Gastrocnemius medialis (tissue), 4 donors: ENCODE results near the gene UBN2. TPM values are rescaled to one million over a fixed set of nuclear protein-coding genes. Genes with fewer than 3 reads are reported as not detected.

Source experiments
- ATAC-seq, 2 donors: fragments of 150-250 bp; one replicate each; pipeline ENCODE4 v1.9.1; 2016
- DNase-seq, 2 donors: peaks; one replicate each; pipeline ENCODE4 v3.0.0-alpha.2; 2019
- H3K27ac ChIP-seq, 4 donors: fragments of 200-600 bp; sonication (generic); 1 replicate in 1 of 4; 2 replicates in 3 of 4; pipeline ENCODE4 v1.5.1; 2016 to 2018; ENCODE audit warnings: mild to moderate bottlenecking in 2 of 4, moderate library complexity in 1 of 4
- H3K27me3 ChIP-seq, 3 donors: fragments of 200-600 bp; sonication (generic) in 2 of 3; 1 replicate in 1 of 3; 2 replicates in 2 of 3; pipeline versions ENCODE4 v1.5.1 to v1.6.0; 2016 to 2019; ENCODE audit warnings: mild to moderate bottlenecking in 1 of 3, moderate library complexity in 1 of 3
- H3K36me3 ChIP-seq, 2 donors: fragments of 200-600 bp; sonication (generic) in 1 of 2; one replicate each; pipeline ENCODE4 v1.5.1; 2017 to 2018
- H3K4me1 ChIP-seq, 2 donors: fragments of 200-600 bp; sonication (generic) in 1 of 2; one replicate each; pipeline ENCODE4 v1.5.1; 2016 to 2017; ENCODE audit warnings: mild to moderate bottlenecking in 2 of 2
- H3K4me3 ChIP-seq, 4 donors: fragments of 200-600 bp; sonication (generic) in 3 of 4; 1 replicate in 1 of 4; 2 replicates in 3 of 4; pipeline ENCODE4 v1.5.1; 2016 to 2019; ENCODE audit warnings: mild to moderate bottlenecking in 2 of 4
- H3K9me3 ChIP-seq, 3 donors: fragments of 200-600 bp; sonication (generic) in 2 of 3; 1 replicate in 1 of 3; 2 replicates in 2 of 3; pipeline ENCODE4 v1.5.1; 2016 to 2019
- POLR2A ChIP-seq, 2 donors: fragments of 450-650 bp; IDR thresholded peaks; one replicate each; pipeline ENCODE4 v1.6.1; 2017; ENCODE audit warnings: antibody characterized with exemption in 2 of 2, mild to moderate bottlenecking in 2 of 2, moderate library complexity in 2 of 2
- in situ Hi-C, 4 donors: fragments of 200-750 bp; cut with MboI; loops; one replicate each; pipeline versions ENCODE4 v1.15.0 to v1.8.0; 2017; ENCODE audit warnings: low sequenced_read_pairs in 4 of 4
- intact Hi-C: fragments of 100-400 bp; cut with DNase I; formaldehyde crosslinking; loops from one replicate; pipeline ENCODE4 v1.15.1; 2023; ENCODE audit warnings: low total_unique reads
- total RNA-seq, 4 donors: library from RNA; depleted of rRNA; stranded (reverse); fragments of >200 nt; gene quantifications; one replicate each; pipeline versions ENCODE4 v1.1.0 to v1.2.3, GENCODE V29; 2016
- TF ChIP-seq, protein P1 (sequence below), 5 experiments: fragments of 450-650 bp in 3 of 5; fragments of 200-600 bp in 2 of 5; sonication (generic) in 2 of 5; IDR thresholded peaks in 4 of 5; conservative IDR thresholded peaks in 1 of 5; 1 replicate in 4 of 5; 2 replicates in 1 of 5; pipeline ENCODE4 v1.5.1; 2016 to 2019; ENCODE audit warnings: antibody characterized with exemption in 5 of 5, mild to moderate bottlenecking in 3 of 5, moderate library complexity in 3 of 5

The UBN2 gene
- total RNA-seq, 4 donors from 2014 or later = 12.0 to 24.8 (median 17.2) TPM

DNA sequence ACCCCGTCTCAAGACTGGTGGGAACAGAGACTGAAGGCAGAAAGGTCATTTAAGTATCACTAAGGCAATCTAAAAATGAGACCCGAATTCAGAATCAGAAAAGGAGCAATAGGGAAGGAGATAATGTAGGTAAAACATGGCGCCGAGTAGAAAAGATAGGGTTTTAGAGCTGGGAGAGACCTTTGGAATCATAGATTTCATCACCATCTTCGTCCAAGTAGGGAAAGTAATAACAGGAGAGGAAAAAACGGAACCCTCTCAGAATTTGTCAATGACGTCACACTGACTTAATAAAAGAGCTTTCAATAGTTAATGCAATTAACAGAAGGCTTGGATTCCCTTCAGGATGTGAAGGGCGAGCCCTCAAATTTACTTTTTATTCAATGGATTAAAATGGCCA, 1.0 kb upstream of the UBN2 start:
- in situ Hi-C loops = loop anchor here in 1 of 4 donors (25.0 kb wide), 1 partner anchor 507 kb away; no protein-coding TSS in a partner anchor
- peaks cover 28 to 33% of the 10 kb centered on the region in 2 donors for H3K4me1 ChIP-seq
- DNase-seq (no peak), ATAC-seq (no peak)
- intact Hi-C loops = loop anchor here (2.0 to 5.0 kb wide), 2 partner anchors 97 to 127 kb away; partner anchors contain the start of gene LUC7L2
- H3K27me3 ChIP-seq = no peaks in the 10 kb centered on the region
- no peaks in the 10 kb centered on the region for H3K9me3 ChIP-seq
- H3K27ac ChIP-seq = peak overlapping the region; percentile 88 to 99 (median 96)
- no peak for TF ChIP-seq POLR2A (IDR thresholded peaks at IDR 0.05)
- TF ChIP-seq, protein P1, sequence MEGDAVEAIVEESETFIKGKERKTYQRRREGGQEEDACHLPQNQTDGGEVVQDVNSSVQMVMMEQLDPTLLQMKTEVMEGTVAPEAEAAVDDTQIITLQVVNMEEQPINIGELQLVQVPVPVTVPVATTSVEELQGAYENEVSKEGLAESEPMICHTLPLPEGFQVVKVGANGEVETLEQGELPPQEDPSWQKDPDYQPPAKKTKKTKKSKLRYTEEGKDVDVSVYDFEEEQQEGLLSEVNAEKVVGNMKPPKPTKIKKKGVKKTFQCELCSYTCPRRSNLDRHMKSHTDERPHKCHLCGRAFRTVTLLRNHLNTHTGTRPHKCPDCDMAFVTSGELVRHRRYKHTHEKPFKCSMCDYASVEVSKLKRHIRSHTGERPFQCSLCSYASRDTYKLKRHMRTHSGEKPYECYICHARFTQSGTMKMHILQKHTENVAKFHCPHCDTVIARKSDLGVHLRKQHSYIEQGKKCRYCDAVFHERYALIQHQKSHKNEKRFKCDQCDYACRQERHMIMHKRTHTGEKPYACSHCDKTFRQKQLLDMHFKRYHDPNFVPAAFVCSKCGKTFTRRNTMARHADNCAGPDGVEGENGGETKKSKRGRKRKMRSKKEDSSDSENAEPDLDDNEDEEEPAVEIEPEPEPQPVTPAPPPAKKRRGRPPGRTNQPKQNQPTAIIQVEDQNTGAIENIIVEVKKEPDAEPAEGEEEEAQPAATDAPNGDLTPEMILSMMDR (IDR thresholded peaks at IDR 0.05 in 4 of 5, conservative IDR thresholded peaks at IDR 0.05 in 1 of 5) = no peak
- peak overlapping the region; percentile 83 to 99 (median 92) for H3K4me3 ChIP-seq
- H3K36me3 ChIP-seq = no peaks in the 10 kb centered on the region

DNA sequence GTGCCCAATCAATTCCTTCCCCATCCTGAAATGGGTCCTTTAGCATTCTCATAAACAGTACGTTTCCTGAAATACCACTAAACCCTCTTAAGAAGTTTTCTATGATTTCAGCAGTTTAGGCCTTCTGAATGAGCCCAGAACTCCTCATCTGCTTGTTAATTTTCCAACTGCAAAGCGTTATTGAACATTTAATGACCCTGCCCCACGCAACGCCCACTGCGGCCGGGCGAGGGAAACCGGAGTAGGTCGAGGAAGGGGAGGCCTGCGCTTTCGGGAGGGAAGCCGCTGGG, 608 bp upstream of the UBN2 start:
- H3K4me1 ChIP-seq = peaks cover 32 to 37% of the 10 kb centered on the region in 2 donors
- H3K4me3 ChIP-seq = peak overlapping the region; percentile 83 to 99 (median 92)
- in situ Hi-C loops = loop anchor here in 1 of 4 donors (25.0 kb wide), 1 partner anchor 507 kb away; no protein-coding TSS in a partner anchor
- no peaks in the 10 kb centered on the region for H3K9me3 ChIP-seq
- no peak for ATAC-seq
- TF ChIP-seq, protein P1 (IDR thresholded peaks at IDR 0.05 in 4 of 5, conservative IDR thresholded peaks at IDR 0.05 in 1 of 5) = no peak
- no peak for TF ChIP-seq POLR2A (IDR thresholded peaks at IDR 0.05)
- no peak for DNase-seq
- H3K27ac ChIP-seq = peak overlapping the region; percentile 88 to 99 (median 96)
- intact Hi-C loops = loop anchor here (2.0 to 5.0 kb wide), 2 partner anchors 98 to 127 kb away; partner anchors contain the start of gene LUC7L2
- no peaks in the 10 kb centered on the region for H3K36me3 ChIP-seq
- H3K27me3 ChIP-seq = no peaks in the 10 kb centered on the region

DNA sequence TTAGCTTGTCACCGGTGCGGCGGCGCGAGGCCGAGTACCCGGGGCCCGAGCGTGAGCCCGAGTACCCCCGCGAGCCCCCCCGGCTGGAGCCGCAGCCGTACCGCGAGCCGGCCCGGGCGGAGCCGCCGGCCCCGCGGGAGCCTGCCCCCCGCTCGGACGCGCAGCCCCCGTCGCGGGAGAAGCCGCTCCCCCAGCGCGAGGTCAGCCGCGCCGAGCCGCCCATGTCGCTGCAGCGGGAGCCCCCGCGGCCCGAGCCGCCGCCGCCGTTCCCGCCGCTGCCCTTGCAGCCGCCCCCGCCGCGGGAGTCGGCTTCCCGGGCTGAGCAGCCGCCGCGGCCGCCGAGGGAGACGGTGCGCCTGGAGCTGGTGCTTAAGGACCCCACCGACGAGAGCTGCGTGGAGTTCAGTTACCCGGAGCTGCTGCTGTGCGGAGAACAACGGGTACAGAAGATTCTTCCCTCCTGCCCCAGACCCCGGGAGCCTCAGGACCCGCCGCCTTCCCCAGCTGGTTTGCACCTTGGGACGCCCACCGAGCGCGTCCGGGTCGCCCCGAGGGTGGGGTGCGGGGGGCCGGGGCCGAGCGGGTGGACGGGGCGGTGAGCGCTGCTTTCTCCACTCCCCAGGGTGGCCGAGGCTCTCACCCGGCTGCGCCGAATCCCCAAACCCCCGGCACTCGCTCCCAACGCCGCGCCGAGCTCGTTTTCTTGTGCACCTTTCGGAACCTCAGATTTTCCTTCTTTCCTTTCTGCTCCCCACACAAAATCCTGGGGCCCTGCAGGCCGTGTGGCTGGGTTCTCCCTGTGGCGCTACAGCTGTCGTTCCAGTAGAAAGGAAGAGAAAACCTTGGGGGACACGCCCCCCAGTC, 708 bp downstream of the UBN2 start:
- ATAC-seq (peak; percentile 45 to 55), DNase-seq (peak in 1 of 2 donors; percentile 7)
- H3K36me3 ChIP-seq = no peaks in the 10 kb centered on the region
- peaks cover 39 to 48% of the 10 kb centered on the region in 2 donors for H3K4me1 ChIP-seq
- H3K27ac ChIP-seq = peak overlapping the region; percentile 88 to 99 (median 96)
- H3K27me3 ChIP-seq = no peaks in the 10 kb centered on the region
- peak overlapping the region; percentile 83 to 99 (median 92) for H3K4me3 ChIP-seq
- TF ChIP-seq, protein P1 (IDR thresholded peaks at IDR 0.05 in 4 of 5, conservative IDR thresholded peaks at IDR 0.05 in 1 of 5) = no peak
- no peak for TF ChIP-seq POLR2A (IDR thresholded peaks at IDR 0.05)
- in situ Hi-C loops (loop anchor here in 1 of 4 donors (25.0 kb wide), 1 partner anchor 506 kb away; no protein-coding TSS in a partner anchor), intact Hi-C loops (loop anchor here (1.0 to 5.0 kb wide), 3 partner anchors 99 to 126 kb away; partner anchors contain the start of genes FMC1 and LUC7L2)
- no peaks in the 10 kb centered on the region for H3K9me3 ChIP-seq

DNA sequence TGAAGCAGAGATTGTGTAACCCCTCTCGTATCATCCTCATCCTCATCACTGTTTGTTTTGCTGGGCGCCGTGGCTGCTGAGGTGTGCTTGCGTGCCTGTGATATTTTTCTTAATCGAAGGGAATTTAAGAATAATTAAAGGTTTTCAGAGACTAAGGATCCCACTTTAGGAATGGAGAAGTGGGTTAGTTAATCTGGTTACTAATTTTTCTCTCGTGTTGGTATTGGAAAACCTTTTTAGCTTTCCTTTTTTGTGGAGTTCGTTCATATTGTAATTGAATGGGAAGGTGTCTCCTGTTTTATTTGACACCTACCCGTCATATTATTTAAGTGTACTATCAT, 1.3 kb downstream of the UBN2 start:
- Histone ChIP-seq H3K4me1 (peaks cover 45 to 54% of the 10 kb centered on the region in 2 donors), H3K9me3 (no peaks in the 10 kb centered on the region), H3K4me3 (peak overlapping the region; percentile 69 to 98 (median 82)), H3K36me3 (peaks cover 0 to 5% of the 10 kb centered on the region in 2 donors), H3K27me3 (no peaks in the 10 kb centered on the region), H3K27ac (peak overlapping the region; percentile 51 to 98 (median 86))
- ATAC-seq (peak in 1 of 2 donors; percentile 39), DNase-seq (peak in 1 of 2 donors; percentile 11)
- intact Hi-C loops = loop anchor here (5.0 kb wide), 1 partner anchor 125 kb away; the partner anchor contains the start of gene LUC7L2
- TF ChIP-seq, protein P1 (IDR thresholded peaks at IDR 0.05 in 4 of 5, conservative IDR thresholded peaks at IDR 0.05 in 1 of 5) = no peak
- TF ChIP-seq POLR2A (IDR thresholded peaks at IDR 0.05) = no peak
- in situ Hi-C loops = loop anchor here in 1 of 4 donors (25.0 kb wide), 1 partner anchor 505 kb away; no protein-coding TSS in a partner anchor
